Stimulated activated CD4-positive, alpha-beta T cell treated with anti-CD3 and anti-CD28 coated beads, Interleukin-4, amount 100 ng/mL, for 1 hour (primary cell): ENCODE results near the gene LSM4.
A peak's percentile ranks its signal among the peaks of the same experiment; 100 is the strongest.
"Not testable (repeated sequence)": the region's sequence is repeated elsewhere in the genome, so short reads cannot be mapped to it uniquely, and the experiment has no call there.

ENCODE experiments used
- DNase-seq: peaks from one replicate; pipeline ENCODE4 v3.0.0-alpha.2; 2020

The LSM4 gene

GRCh38 chr19:18340990-18341868 lies 18.4 kb upstream of the LSM4 start:
- peak; percentile 66 for DNase-seq

- DNase-seq = peak; percentile 67
These were observed 17.5 kb upstream of the LSM4 start, which contains the start of gene PGPEP1 for GRCh38 chr19:18340190-18340989. PGPEP1 (plus strand) TSS chr19:18340598; CDS start chr19:18340682, 84 bp downstream.

GRCh38 chr19:18339723-18340122 lies 16.8 kb upstream of the LSM4 start:
- DNase-seq = no peak

- DNase-seq = no peak
These were observed 15.7 kb upstream of the LSM4 start for GRCh38 chr19:18338541-18338940.

GRCh38 chr19:18336121-18336520 lies 13.2 kb upstream of the LSM4 start:
- DNase-seq = no peak

GRCh38 chr19:18333680-18334079 lies 10.8 kb upstream of the LSM4 start:
- no peak for DNase-seq

- no peak for DNase-seq
These were observed 10.1 kb upstream of the LSM4 start for GRCh38 chr19:18332917-18333530.

GRCh38 chr19:18330868-18331267 lies 8.0 kb upstream of the LSM4 start:
- DNase-seq = no peak

GRCh38 chr19:18329035-18329376 lies 6.1 kb upstream of the LSM4 start:
- DNase-seq = no peak

GRCh38 chr19:18328340-18329034 lies 5.6 kb upstream of the LSM4 start:
- peak; percentile 78 for DNase-seq

GRCh38 chr19:18326772-18327171 lies 3.9 kb upstream of the LSM4 start:
- no peak for DNase-seq

GRCh38 chr19:18324373-18324731 lies 1.5 kb upstream of the LSM4 start:
- DNase-seq = not testable (repeated sequence)

- peak; percentile 50 for DNase-seq
These were observed 538 bp downstream of the LSM4 start for GRCh38 chr19:18322318-18322758.

- no peak for DNase-seq
These were observed 1.2 kb downstream of the LSM4 start for GRCh38 chr19:18321734-18322102.

GRCh38 chr19:18320865-18321733 lies 1.8 kb downstream of the LSM4 start:
- DNase-seq = no peak

- no peak for DNase-seq
These were observed 3.2 kb downstream of the LSM4 start for GRCh38 chr19:18319591-18320135.

GRCh38 chr19:18317961-18318800 lies 4.7 kb downstream of the LSM4 start:
- DNase-seq = peak; percentile 43

GRCh38 chr19:18313398-18313797 lies 9.5 kb downstream of the LSM4 start:
- DNase-seq = no peak

- DNase-seq = no peak
These were observed 10.8 kb downstream of the LSM4 start for GRCh38 chr19:18312092-18312534.

- DNase-seq = no peak
These were observed 11.3 kb downstream of the LSM4 start for GRCh38 chr19:18311502-18312091.
